HFFc6 (cell line): ENCODE data around the gene CACNA2D1. TPM values are rescaled to one million over a fixed set of nuclear protein-coding genes. Genes with fewer than 3 reads are reported as not detected.

Source experiments
- DNase-seq: peaks from one replicate; pipeline ENCODE4 v3.0.0-alpha.2; 2018
- H3K27ac Mint-ChIP-seq: 2 replicates; pipeline ENCODE4 v1.8.0; 2020; ENCODE audit warnings: mild to moderate bottlenecking, mixed read lengths
- H3K27me3 Mint-ChIP-seq: 2 replicates; pipeline ENCODE4 v1.8.0; 2021; ENCODE audit warnings: mild to moderate bottlenecking, moderate library complexity, mixed read lengths; ENCODE audit not compliant: insufficient read depth
- H3K36me3 Mint-ChIP-seq: 2 replicates; pipeline ENCODE4 v1.8.0; 2021; ENCODE audit warnings: low read depth, mixed read lengths
- H3K4me1 Mint-ChIP-seq: 2 replicates; pipeline ENCODE4 v1.8.0; 2020; ENCODE audit warnings: low read depth, mixed read lengths
- H3K4me3 Mint-ChIP-seq: 2 replicates; pipeline ENCODE4 v1.8.0; 2020; ENCODE audit warnings: mild to moderate bottlenecking, moderate library complexity, mixed read lengths
- H3K9me3 Mint-ChIP-seq: 2 replicates; pipeline ENCODE4 v1.8.0; 2020; ENCODE audit warnings: mild to moderate bottlenecking, mixed read lengths
- CTCF ChIP-seq: fragments of 200-600 bp; sonication (generic); IDR thresholded peaks from 2 replicates; pipeline ENCODE4 v1.5.0; 2021; ENCODE audit warnings: antibody characterized with exemption, mild to moderate bottlenecking
- total RNA-seq, 6 experiments: library from RNA; stranded (reverse); fragmentation: NEBNext Ultra II Directional; extraction: Animal tissue kit (Norgen Biotek cat#: 25700); gene quantifications; 2 replicates in 1 of 6; 3 replicates in 5 of 6; pipeline ENCODE4 v1.2.3, GENCODE V29; 2021

Gene CACNA2D1
- total RNA-seq, 6 experiments from 2014 or later: 34.9 to 43.6 (median 36.8) TPM

- no peaks in the 10 kb centered on the region for H3K36me3 Mint-ChIP-seq
- no peak for TF ChIP-seq CTCF
- no peak overlapping the region for H3K27ac Mint-ChIP-seq
- DNase-seq: no peak
- H3K27me3 Mint-ChIP-seq: no peaks in the 10 kb centered on the region
- no peaks in the 10 kb centered on the region for H3K9me3 Mint-ChIP-seq
- no peaks in the 10 kb centered on the region for H3K4me1 Mint-ChIP-seq
- no peak overlapping the region for H3K4me3 Mint-ChIP-seq
Observed at GRCh38 chr7:81993186-81993585, 450.4 kb downstream of the CACNA2D1 start.

DNA sequence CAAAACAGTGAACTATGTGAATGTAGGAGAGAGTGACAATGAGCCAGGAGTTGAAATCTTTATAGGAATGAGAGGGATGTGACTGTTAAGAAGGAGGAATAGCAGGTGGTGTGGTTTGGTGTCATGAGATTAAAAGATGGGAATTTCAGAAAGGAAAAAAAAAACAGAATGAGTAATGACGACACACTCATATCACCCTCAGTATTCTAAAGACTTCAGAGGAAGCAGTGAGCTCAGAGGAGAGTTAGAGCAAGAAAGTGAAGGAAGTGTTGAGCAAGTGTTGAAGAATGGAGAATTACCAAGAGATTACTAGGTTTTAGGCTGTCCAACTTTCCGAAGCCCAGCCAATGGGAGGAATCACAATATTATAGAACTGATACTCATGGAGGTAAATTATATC lies 453.2 kb downstream of the CACNA2D1 start:
- Mint-ChIP-seq H3K27ac (no peak overlapping the region), H3K27me3 (no peaks in the 10 kb centered on the region), H3K4me3 (no peak overlapping the region), H3K9me3 (no peaks in the 10 kb centered on the region), H3K36me3 (no peaks in the 10 kb centered on the region), H3K4me1 (no peaks in the 10 kb centered on the region)
- peak; percentile 29 for DNase-seq
- TF ChIP-seq CTCF: no peak

GRCh38 chr7:81986723-81987470 lies 456.7 kb downstream of the CACNA2D1 start:
- no peaks in the 10 kb centered on the region for H3K9me3 Mint-ChIP-seq
- no peak for TF ChIP-seq CTCF
- no peaks in the 10 kb centered on the region for H3K27me3 Mint-ChIP-seq
- no peak overlapping the region for H3K27ac Mint-ChIP-seq
- no peak overlapping the region for H3K4me3 Mint-ChIP-seq
- H3K36me3 Mint-ChIP-seq: no peaks in the 10 kb centered on the region
- no peak for DNase-seq
- H3K4me1 Mint-ChIP-seq: no peaks in the 10 kb centered on the region

DNA sequence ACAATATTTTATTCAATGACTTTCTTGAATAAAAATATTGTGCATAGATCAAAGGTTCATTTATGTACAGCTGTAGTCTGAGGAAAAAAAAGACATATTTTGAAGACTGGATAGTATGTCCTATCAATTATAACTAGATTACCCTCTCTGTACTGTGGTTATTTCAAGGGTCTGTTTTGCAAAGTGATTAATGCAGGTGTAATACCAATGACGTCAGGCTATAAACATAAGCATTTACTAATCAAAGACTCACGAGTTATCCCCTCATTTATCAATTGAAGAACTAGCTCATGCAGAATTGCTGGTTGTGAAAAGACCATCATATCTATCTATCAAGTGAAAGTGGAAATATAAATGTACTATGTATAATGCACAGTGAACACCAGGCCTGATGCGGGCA lies 460.2 kb downstream of the CACNA2D1 start:
- DNase-seq: no peak
- Mint-ChIP-seq H3K36me3 (peaks cover 6% of the 10 kb centered on the region), H3K9me3 (no peaks in the 10 kb centered on the region), H3K27me3 (no peaks in the 10 kb centered on the region), H3K27ac (no peak overlapping the region), H3K4me1 (no peaks in the 10 kb centered on the region), H3K4me3 (no peak overlapping the region)
- TF ChIP-seq CTCF: no peak

DNA sequence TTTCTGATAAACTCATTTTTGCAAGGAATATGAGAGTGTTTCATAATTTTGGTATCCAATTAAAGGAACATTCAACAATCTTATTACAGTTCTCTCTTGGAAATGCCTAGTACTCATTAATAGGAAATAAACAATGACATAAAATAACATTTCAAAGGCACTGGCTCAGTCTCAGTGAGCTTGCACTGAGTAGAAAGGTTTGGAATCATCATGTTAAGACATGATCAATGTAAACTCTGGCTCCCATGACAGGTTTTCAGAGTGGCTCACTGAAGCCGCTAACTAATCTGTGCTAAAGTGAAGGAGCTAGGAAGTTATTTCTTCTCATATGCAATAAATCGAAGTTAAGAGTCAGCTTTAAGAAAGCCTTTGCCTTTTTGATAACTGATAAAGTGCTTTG lies 470.5 kb downstream of the CACNA2D1 start:
- peaks cover 6% of the 10 kb centered on the region for H3K4me1 Mint-ChIP-seq
- no peak overlapping the region for H3K27ac Mint-ChIP-seq
- H3K36me3 Mint-ChIP-seq: peaks cover 5% of the 10 kb centered on the region
- no peak for DNase-seq
- H3K4me3 Mint-ChIP-seq: no peak overlapping the region
- H3K9me3 Mint-ChIP-seq: no peaks in the 10 kb centered on the region
- TF ChIP-seq CTCF: no peak
- no peaks in the 10 kb centered on the region for H3K27me3 Mint-ChIP-seq
